Measurements from ENCODE around the gene MICAL3. TPM values are rescaled to one million over a fixed set of nuclear protein-coding genes. Genes with fewer than 3 reads are reported as not detected.
A peak's percentile ranks its signal among the peaks of the same experiment; 100 is the strongest.

Gene MICAL3
- polyA plus RNA-seq, 2 of the 4 experiments (the other 2 are of a cell fraction), result 20.5 to 30.1 TPM

DNA sequence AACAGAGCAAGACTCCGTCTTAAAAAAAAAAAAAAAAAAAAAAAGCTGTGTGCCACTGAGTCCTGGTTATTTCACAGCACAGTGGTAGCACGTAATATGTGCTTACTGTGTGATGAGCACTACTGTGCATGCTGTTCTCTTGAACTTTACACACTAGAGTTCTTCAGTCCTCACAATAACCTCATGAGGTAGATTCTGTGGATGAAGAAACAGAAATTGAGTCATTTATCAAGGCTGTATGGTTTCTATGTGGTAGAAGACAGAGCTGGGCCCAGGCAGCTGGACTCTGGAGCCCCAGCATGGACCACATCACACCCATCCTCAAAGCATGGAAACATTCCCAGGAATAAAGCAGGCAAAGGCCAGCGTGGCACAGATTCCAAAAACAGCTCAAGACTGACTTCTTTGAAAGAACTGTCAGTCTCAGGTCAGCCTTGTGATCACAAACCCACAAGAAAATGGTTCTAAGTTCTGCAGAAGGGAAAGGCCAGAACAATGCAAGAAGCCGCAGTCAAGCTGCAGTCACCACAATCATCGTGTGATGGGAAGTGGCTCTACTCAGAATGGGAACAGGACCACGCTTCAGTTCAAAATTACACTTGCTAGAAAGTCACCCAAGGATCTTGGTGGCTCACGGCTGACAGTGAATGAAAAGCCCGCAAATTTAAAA is 49.5 kb downstream of the MICAL3 start:
- no peak for DNase-seq (ENCODE audit: low read depth in 1 of 2, low spot score in 1 of 2)
- POLR2A ChIA-PET, result interaction anchor here (0.6 kb wide), 2 partner anchors 103 to 134 kb away, joined by 3 read pairs; partner anchors contain the start of gene PEX26
- ATAC-seq, result no peak
- Histone ChIP-seq H3K4me3 (no peak overlapping the region), H3K27ac (peak overlapping the region; percentile 15 to 87; a peak in 4 of 6 replicates), H3K9me3 (no peaks in the 10 kb centered on the region), H3K4me1 (peaks cover 63% of the 10 kb centered on the region), H3K4me2 (no peak overlapping the region)
- 97% methylated on average over 8 of the region's 8 CpGs for WGBS (ENCODE audit: missing lambda C conversion rate)
- TF ChIP-seq SMC3 (IDR thresholded peaks at IDR 0.05) (no peak), CBX2 (IDR thresholded peaks at IDR 0.05; ENCODE audit: borderline replicate concordance, low read depth) (no peak), JUNB (IDR thresholded peaks at IDR 0.05) (no peak), RARB (CRISPR knock-in tag; IDR thresholded peaks at IDR 0.05) (no peak), SREBF2 (IDR thresholded peaks at IDR 0.05) (no peak)
- CTCF ChIA-PET, result interaction anchor here (0.6 to 1.0 kb wide), 3 partner anchors 46 to 101 kb away, joined by 3 to 4 read pairs (median 3); no protein-coding TSS in a partner anchor
- FAIRE-seq, result no peak

DNA sequence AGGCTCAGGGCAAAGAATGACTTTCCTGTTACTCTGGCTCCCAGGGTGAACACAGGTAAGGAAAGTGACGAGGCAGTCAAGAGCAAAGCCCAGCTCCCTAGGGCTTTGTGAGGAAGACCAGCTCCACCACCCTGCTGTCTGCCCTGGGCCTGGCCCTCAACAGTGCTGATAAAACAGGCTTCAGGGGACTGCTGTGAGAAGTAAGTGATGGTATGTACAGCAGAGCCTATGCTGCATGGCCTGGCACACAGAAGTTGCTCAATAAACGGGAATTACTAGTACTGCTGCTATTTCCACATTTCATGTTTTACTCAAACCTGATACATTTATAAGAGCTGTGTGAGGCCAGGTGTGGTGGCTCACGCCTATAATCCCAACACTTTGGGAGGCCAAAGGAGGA is 50.3 kb downstream of the MICAL3 start:
- TF ChIP-seq, protein P1, sequence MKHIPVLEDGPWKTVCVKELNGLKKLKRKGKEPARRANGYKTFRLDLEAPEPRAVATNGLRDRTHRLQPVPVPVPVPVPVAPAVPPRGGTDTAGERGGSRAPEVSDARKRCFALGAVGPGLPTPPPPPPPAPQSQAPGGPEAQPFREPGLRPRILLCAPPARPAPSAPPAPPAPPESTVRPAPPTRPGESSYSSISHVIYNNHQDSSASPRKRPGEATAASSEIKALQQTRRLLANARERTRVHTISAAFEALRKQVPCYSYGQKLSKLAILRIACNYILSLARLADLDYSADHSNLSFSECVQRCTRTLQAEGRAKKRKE (CRISPR knock-in tag; IDR thresholded peaks at IDR 0.05; ENCODE audit: low read depth), result no peak
- TF ChIP-seq EP300 (IDR thresholded peaks at IDR 0.05) (no peak), MAX (IDR thresholded peaks at IDR 0.05) (no peak), ZC3H11A (IDR thresholded peaks at IDR 0.05) (no peak), NR3C1 (IDR thresholded peaks at IDR 0.05) (no peak), RAD21 (conservative IDR thresholded peaks at IDR 0.05 in 1 of 2, IDR thresholded peaks at IDR 0.05 in 1 of 2) (no peak)
- TF ChIP-seq, protein P2, sequence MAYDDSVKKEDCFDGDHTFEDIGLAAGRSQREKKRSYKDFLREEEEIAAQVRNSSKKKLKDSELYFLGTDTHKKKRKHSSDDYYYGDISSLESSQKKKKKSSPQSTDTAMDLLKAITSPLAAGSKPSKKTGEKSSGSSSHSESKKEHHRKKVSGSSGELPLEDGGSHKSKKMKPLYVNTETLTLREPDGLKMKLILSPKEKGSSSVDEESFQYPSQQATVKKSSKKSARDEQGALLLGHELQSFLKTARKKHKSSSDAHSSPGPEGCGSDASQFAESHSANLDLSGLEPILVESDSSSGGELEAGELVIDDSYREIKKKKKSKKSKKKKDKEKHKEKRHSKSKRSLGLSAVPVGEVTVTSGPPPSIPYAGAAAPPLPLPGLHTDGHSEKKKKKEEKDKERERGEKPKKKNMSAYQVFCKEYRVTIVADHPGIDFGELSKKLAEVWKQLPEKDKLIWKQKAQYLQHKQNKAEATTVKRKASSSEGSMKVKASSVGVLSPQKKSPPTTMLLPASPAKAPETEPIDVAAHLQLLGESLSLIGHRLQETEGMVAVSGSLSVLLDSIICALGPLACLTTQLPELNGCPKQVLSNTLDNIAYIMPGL (CRISPR knock-in tag; IDR thresholded peaks at IDR 0.05; ENCODE audit: borderline replicate concordance), result no peak
- FAIRE-seq (no peak), ATAC-seq (no peak), DNase-seq (ENCODE audit: low read depth in 1 of 2, low spot score in 1 of 2) (no peak)
- Histone ChIP-seq H3K27ac (peak overlapping the region; percentile 87 to 93; a peak in 5 of 6 replicates), H3K4me1 (peaks cover 71% of the 10 kb centered on the region), H3K4me2 (peak overlapping the region; percentile 92; the same call in 2 of the 3 replicates), H3K9me3 (no peaks in the 10 kb centered on the region), H3K4me3 (no peak overlapping the region)
- WGBS (ENCODE audit: missing lambda C conversion rate), result 83% methylated on average over 3 of the region's 3 CpGs
- CTCF ChIA-PET, result interaction anchor here (0.7 to 1.0 kb wide), 3 partner anchors 27 to 102 kb away, joined by 3 to 5 read pairs (median 4); no protein-coding TSS in a partner anchor
- POLR2A ChIA-PET, result no interaction called here

DNA sequence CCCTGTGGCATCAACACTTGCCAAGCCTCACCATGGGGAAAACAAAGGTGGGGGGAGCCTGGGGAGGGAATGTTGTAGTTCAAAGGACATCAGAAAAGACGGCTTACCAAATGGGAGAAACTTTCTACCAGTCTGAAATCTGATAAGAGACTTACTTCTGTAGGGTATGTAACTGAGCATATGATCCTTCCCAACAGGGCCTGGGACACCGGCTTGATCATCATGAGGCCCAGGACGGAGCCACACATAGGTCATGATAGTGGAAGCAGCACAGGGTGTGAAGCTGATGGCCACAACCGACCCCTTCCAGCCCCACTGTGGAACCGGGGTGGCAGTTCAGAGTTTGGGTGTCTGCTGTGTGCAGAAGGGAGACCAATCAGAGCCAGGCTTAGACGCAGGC is 51.1 kb downstream of the MICAL3 start:
- CTCF ChIA-PET, result interaction anchor here (0.9 kb wide), 1 partner anchor 28 kb away, joined by 5 read pairs; no protein-coding TSS in a partner anchor
- ATAC-seq (peak in 1 of 2 experiments; percentile 13; a peak in 3 of 6 replicates), DNase-seq (ENCODE audit: low read depth in 1 of 2, low spot score in 1 of 2) (no peak)

More for the DNA sequence above, 51.1 kb downstream of the MICAL3 start:
- H3K9me3 ChIP-seq, result no peaks in the 10 kb centered on the region
- peak overlapping the region; percentile 27; the same call in 1 of the 3 replicates for H3K4me3 ChIP-seq
- H3K27ac ChIP-seq, result peak overlapping the region; percentile 87 to 93
- peak overlapping the region; percentile 92 for H3K4me2 ChIP-seq
- WGBS (ENCODE audit: missing lambda C conversion rate), result 59% methylated on average over 6 of the region's 6 CpGs
- TF ChIP-seq CEBPB (IDR thresholded peaks at IDR 0.05), result no peak
- TF ChIP-seq NFE2L2 (conservative IDR thresholded peaks at IDR 0.05; ENCODE audit: low read length), result no peak
- TF ChIP-seq ZNF302 (CRISPR knock-in tag; IDR thresholded peaks at IDR 0.05), result no peak
- TF ChIP-seq CHD4 (IDR thresholded peaks at IDR 0.05; ENCODE audit: borderline replicate concordance), result no peak
- no peak for TF ChIP-seq CBX8 (IDR thresholded peaks at IDR 0.05)
- TF ChIP-seq FOSB (CRISPR knock-in tag; IDR thresholded peaks at IDR 0.05), result no peak
- FAIRE-seq, result no peak
- H3K4me1 ChIP-seq, result peaks cover 78% of the 10 kb centered on the region
- POLR2A ChIA-PET, result no interaction called here
